Esophagus squamous epithelium (tissue), 5 donors: Measurements from ENCODE around the gene MAP3K5. TPM values are rescaled to one million over a fixed set of nuclear protein-coding genes. Genes with fewer than 3 reads are reported as not detected.
A peak's percentile ranks its signal among the peaks of the same experiment; 100 is the strongest.

Experiments used
- DNase-seq: peaks from one replicate; lab custom pipeline; 2025; lab: John Stamatoyannopoulos, UW
- H3K27ac ChIP-seq, 4 donors: fragments of 200-600 bp; sonication (generic); one replicate each; pipeline ENCODE4 v1.5.1; 2016 to 2019; ENCODE audit warnings: mild to moderate bottlenecking in 1 of 4
- H3K27me3 ChIP-seq, 4 donors: fragments of 200-600 bp; sonication (generic); 1 replicate in 3 of 4; 2 replicates in 1 of 4; pipeline versions ENCODE4 v1.5.1 to v1.6.0; 2017 to 2021; ENCODE audit warnings: antibody characterized with exemption in 1 of 4
- H3K36me3 ChIP-seq, 3 donors: fragments of 200-600 bp; sonication (generic); one replicate each; pipeline ENCODE4 v1.5.1; 2016 to 2019
- H3K4me1 ChIP-seq, 3 donors: fragments of 200-600 bp; sonication (generic); one replicate each; pipeline ENCODE4 v1.5.1; 2017 to 2019
- H3K4me3 ChIP-seq, 4 donors: fragments of 200-600 bp; sonication (generic); 1 replicate in 3 of 4; 2 replicates in 1 of 4; pipeline ENCODE4 v1.5.1; 2016 to 2019; ENCODE audit warnings: mild to moderate bottlenecking in 2 of 4, moderate library complexity in 1 of 4
- H3K9me3 ChIP-seq, 3 donors: fragments of 200-600 bp; sonication (generic); one replicate each; pipeline ENCODE4 v1.5.1; 2016 to 2019
- CTCF ChIP-seq, 6 experiments: fragments of 450-650 bp in 4 of 6; fragments of 200-600 bp in 2 of 6; sonication (generic) in 2 of 6; IDR thresholded peaks; one replicate each; pipeline ENCODE4 v1.5.1; 2016 to 2019; ENCODE audit warnings: antibody characterized with exemption in 6 of 6, mild to moderate bottlenecking in 4 of 6, moderate library complexity in 4 of 6
- POLR2A ChIP-seq, 4 donors: fragments of 450-650 bp; IDR thresholded peaks; one replicate each; pipeline ENCODE4 v1.6.1; 2017; ENCODE audit warnings: antibody characterized with exemption in 4 of 4, mild to moderate bottlenecking in 4 of 4, moderate library complexity in 3 of 4
- WGBS, 2 donors: methylation state at CpG; one replicate each; pipeline ENCODE4 v1.1.5; 2018; 5-methylcytosine and 5-hydroxymethylcytosine counted together
- intact Hi-C: fragments of 100-400 bp; cut with DNase I; formaldehyde crosslinking; loops from one replicate; pipeline ENCODE4 v1.15.0; 2022
- total RNA-seq, 4 donors: library from RNA; depleted of rRNA; stranded (reverse); fragments of >200 nt; gene quantifications; one replicate each; pipeline ENCODE4 v1.1.0, GENCODE V29; 2016
- donor health status: DM: yes; HTN: yes; CAD: no.

MAP3K5 gene
- total RNA-seq, 4 donors from 2014 or later, result 9.2 to 22.9 (median 20.9) TPM

DNA sequence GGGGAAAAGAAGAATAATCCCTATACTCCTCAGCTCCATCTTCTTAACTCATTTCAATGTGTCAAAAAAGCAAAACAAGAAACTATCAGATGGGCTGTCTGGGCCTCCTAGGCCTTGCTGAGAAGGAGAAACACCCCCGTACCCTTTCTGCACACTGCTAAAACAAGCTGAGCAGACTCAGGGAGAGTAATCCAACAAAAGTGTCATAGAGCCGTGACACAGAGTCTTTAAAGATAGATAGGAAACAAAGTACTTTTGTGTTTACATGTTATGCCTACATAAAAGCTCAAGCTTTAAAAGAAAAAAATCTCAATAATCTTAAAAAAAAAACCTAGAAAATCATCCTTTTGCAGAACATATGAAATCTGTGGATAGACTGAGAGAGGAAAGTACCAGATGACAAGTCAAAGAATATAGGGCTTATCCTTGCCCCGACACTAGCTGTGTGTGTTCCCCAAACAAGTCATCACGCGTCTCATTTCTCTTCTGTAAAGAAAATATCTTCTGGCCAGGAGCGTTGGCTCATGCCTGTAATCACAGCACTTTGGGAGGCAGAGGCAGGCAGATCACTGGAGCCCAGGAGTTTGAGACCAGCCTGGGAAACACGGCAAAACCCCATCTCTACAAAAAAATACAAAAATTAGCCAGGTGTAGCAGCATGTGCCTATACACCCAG lies 81.3 kb downstream of the MAP3K5 start:
- Histone ChIP-seq H3K4me3 (no peak overlapping the region), H3K9me3 (no peaks in the 10 kb centered on the region), H3K4me1 (peaks cover under 1 to 16% (median 4%) of the 10 kb centered on the region in 3 donors), H3K27ac (peak overlapping the region in 1 of 4 donors; percentile 33), H3K27me3 (no peaks in the 10 kb centered on the region), H3K36me3 (no peaks in the 10 kb centered on the region)
- WGBS, 2 donors, result 28 to 51% methylated on average over 5 to 7 of the region's 7 CpGs
- TF ChIP-seq POLR2A (IDR thresholded peaks at IDR 0.05) (no peak), CTCF (IDR thresholded peaks at IDR 0.05) (no peak)
- intact Hi-C loops, result no loop called here
- no peak for DNase-seq

DNA sequence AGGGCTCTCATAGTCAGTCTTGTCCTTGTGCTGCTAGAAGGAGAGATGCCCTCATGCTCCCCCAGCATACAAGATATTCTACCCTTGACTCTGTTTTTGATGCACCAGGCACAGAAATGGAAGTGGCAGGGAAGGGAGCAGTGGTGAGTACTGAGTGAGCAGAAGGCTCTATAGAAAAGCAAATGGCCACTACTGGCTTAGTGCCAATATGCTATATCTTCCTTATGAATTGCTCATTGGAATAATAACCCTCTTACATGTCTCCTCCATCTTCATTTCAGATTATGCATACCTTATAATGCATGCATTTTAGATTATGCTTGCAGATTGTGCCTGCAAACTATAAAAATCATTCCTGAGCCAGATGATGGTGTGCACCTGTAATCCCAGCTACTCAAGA lies 82.8 kb downstream of the MAP3K5 start:
- Histone ChIP-seq H3K4me3 (no peak overlapping the region), H3K36me3 (peaks cover 0 to 7% (median 0%) of the 10 kb centered on the region in 3 donors), H3K4me1 (peaks cover 0 to 15% (median 4%) of the 10 kb centered on the region in 3 donors), H3K27ac (no peak overlapping the region), H3K27me3 (no peaks in the 10 kb centered on the region), H3K9me3 (no peaks in the 10 kb centered on the region)
- no peak for TF ChIP-seq POLR2A (IDR thresholded peaks at IDR 0.05)
- TF ChIP-seq CTCF (IDR thresholded peaks at IDR 0.05), result no peak
- intact Hi-C loops, result no loop called here
- DNase-seq, result no peak

- no peak for DNase-seq
Observed at GRCh38 chr6:136706430-136706829, 85.8 kb downstream of the MAP3K5 start.

GRCh38 chr6:136703331-136703865 lies 88.9 kb downstream of the MAP3K5 start:
- H3K9me3 ChIP-seq, result no peaks in the 10 kb centered on the region
- TF ChIP-seq POLR2A (IDR thresholded peaks at IDR 0.05), result no peak
- no peak for TF ChIP-seq CTCF (IDR thresholded peaks at IDR 0.05)
- peaks cover 0 to 20% (median 4%) of the 10 kb centered on the region in 3 donors for H3K4me1 ChIP-seq
- peaks cover 0 to 7% (median 0%) of the 10 kb centered on the region in 3 donors for H3K36me3 ChIP-seq
- no peaks in the 10 kb centered on the region for H3K27me3 ChIP-seq
- intact Hi-C loops, result no loop called here
- H3K27ac ChIP-seq, result no peak overlapping the region
- no peak for DNase-seq
- 75 to 76% methylated on average over 7 of the region's 7 CpGs for WGBS, 2 donors
- no peak overlapping the region for H3K4me3 ChIP-seq

More at GRCh38 chr6:136706430-136706829, 85.8 kb downstream of the MAP3K5 start:
- Histone ChIP-seq H3K4me3 (no peak overlapping the region), H3K9me3 (no peaks in the 10 kb centered on the region), H3K27ac (no peak overlapping the region), H3K36me3 (peaks cover 0 to 7% (median 0%) of the 10 kb centered on the region in 3 donors), H3K4me1 (peaks cover 0 to 11% (median 3%) of the 10 kb centered on the region in 3 donors), H3K27me3 (no peaks in the 10 kb centered on the region)
- TF ChIP-seq POLR2A (IDR thresholded peaks at IDR 0.05), result no peak
- no peak for TF ChIP-seq CTCF (IDR thresholded peaks at IDR 0.05)
- 90 to 91% methylated on average over 5 of the region's 5 CpGs for WGBS, 2 donors
- intact Hi-C loops, result no loop called here

DNA sequence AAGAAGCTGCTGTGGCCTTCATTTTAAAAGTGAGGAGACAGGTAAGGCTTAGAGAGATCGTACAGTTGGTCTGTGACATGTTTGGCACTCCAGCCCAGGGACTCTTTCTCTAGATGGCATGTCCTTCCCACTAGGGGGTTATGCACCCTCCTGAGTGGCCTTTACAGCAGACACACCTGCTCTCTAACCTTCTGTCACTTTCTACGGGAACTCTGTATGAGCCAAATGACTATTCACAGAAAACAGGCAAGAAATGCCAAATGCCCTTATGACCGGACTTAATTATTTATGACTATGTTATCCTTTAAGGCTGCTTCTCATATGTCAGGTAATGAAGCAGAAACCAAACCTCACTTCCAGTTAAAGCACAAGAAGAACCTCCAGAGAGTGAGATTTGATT lies 91.2 kb downstream of the MAP3K5 start:
- peaks cover 4 to 37% (median 8%) of the 10 kb centered on the region in 3 donors for H3K4me1 ChIP-seq
- TF ChIP-seq CTCF (IDR thresholded peaks at IDR 0.05) (no peak), POLR2A (IDR thresholded peaks at IDR 0.05) (no peak)
- intact Hi-C loops, result no loop called here
- DNase-seq, result no peak
- H3K9me3 ChIP-seq, result no peaks in the 10 kb centered on the region
- WGBS, 2 donors, result 60 to 94% methylated on average over 2 to 3 of the region's 3 CpGs
- no peak overlapping the region for H3K27ac ChIP-seq
- H3K27me3 ChIP-seq, result no peaks in the 10 kb centered on the region
- no peak overlapping the region for H3K4me3 ChIP-seq
- peaks cover 0 to 7% (median 0%) of the 10 kb centered on the region in 3 donors for H3K36me3 ChIP-seq
